ENCODE data around the gene CES2. TPM values are rescaled to one million over a fixed set of nuclear protein-coding genes. Genes with fewer than 3 reads are reported as not detected.

Gene CES2
- total and polyA plus RNA-seq, 5 experiments from 2014 or later = 21.1 to 62.7 (median 31.2) TPM

DNA sequence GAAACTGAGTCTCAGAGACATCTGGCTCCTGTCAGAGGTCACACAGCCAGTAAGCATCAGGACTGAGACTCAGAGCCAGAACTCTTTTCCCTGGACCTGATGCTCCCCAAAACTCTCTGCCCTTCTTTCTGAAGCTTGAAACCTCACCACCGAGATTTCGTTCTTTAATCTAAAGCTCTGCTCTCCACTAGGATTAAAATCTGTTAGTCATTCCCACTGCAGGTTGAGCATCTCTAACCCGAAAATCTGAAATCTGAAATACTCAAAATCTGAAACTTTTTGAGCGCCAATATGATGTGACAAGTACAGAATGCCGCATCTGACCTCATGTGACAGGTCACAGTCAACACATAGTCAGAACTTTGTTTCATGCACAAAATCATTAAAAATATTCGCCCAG, 18.8 kb upstream of the CES2 start:
- H3K4me1 Mint-ChIP-seq = no peaks in the 10 kb centered on the region
- H3K4me3 Mint-ChIP-seq = no peak overlapping the region
- no peaks in the 10 kb centered on the region for H3K36me3 Mint-ChIP-seq
- H3K9me3 Mint-ChIP-seq = no peaks in the 10 kb centered on the region
- DNase-seq = no peak
- no peak for ATAC-seq
- POLR2A ChIA-PET = no interaction called here
- H3K27ac Mint-ChIP-seq = no peak overlapping the region
- H3K27me3 Mint-ChIP-seq = peaks cover 4 to 17% (median 7%) of the 10 kb centered on the region in 5 donors

DNA sequence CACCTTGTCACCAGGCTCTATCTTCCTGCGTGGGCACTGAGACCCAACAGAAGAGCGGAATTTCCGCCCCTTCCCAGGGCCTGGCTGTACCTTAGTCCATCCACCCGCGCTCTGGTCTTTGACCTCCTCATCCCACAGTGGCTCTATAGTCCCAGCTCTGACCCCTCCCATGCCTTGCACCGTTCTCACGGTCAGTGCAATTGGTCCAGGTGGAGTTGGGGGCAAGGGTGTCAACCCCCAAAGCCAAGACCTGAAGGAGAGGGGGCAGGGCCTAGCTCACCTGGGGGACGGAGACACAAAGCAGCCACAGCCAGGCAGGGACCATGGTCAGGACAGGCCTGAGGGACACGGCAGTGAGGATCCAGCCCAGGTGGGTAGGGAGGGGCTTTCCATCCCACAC, 17.6 kb upstream of the CES2 start:
- Mint-ChIP-seq H3K27ac (no peak overlapping the region), H3K9me3 (no peaks in the 10 kb centered on the region), H3K27me3 (peaks cover 4 to 17% (median 7%) of the 10 kb centered on the region in 5 donors), H3K4me3 (no peak overlapping the region), H3K36me3 (no peaks in the 10 kb centered on the region), H3K4me1 (no peaks in the 10 kb centered on the region)
- POLR2A ChIA-PET = no interaction called here
- ATAC-seq = no peak
- no peak for DNase-seq

DNA sequence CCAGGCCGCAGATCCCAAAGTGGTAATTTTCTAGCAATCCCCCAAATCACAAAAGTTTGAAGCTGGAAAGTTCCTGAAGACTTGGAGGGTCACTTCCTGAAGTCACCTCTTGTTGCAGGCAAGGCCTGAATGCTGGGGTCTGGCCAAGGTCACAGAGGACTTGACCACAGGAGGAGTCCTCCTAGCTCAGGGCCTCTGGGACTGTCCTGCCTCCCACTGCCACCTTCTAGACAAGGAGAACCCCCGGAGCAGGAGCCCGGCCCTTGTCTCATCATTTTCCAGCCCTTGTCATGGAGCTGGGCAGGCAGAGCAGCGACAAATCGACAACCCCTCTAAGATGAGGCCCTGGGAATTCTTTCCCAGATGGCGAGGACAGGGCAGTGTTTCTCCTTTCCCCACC, 17.0 kb upstream of the CES2 start:
- Mint-ChIP-seq H3K27ac (peak overlapping the region in 1 of 10 donors; percentile 59), H3K4me1 (no peaks in the 10 kb centered on the region), H3K36me3 (no peaks in the 10 kb centered on the region), H3K27me3 (peaks cover 6 to 23% (median 11%) of the 10 kb centered on the region in 5 donors), H3K4me3 (peak overlapping the region in 1 of 10 donors; percentile 14), H3K9me3 (no peaks in the 10 kb centered on the region)
- POLR2A ChIA-PET = no interaction called here
- no peak for DNase-seq
- no peak for ATAC-seq

DNA sequence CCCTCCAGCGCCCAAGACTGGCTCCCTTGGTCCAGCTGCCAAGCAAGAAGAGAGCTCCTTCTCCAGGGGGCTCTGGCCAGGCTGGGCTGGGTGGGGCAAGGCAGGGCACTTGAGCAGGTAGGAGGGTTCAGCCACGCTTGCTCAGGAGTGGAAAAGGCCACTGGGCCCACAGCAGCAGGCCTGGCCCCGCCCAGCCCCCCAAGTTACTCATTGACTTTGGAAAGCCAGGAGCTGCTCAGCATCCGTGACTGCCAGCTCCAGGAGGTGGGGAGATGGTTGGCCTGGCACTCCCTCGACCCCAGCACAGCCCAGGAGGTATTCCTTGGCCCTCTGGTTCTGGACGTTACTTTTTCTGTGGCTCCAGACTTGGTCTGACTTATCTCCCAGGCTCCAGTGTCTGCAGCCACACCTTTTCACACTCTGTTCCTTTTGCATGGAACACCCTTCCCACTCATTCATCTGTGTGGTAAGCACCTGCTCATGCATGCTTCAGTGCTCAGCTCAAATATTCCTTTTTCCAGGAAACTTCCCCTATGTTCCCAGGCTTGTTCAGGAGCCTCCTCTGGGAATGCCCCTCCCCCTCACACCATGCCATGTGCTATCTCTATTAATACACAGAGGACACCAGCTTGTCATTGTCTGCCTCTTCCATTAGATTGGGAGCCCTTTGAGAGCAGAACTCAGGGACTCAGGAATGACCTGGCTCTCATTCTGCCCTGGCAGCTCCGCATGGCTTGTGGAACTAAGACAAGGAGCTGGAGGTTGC, 16.3 kb upstream of the CES2 start, which contains the start of gene CDH16:
TSS of gene CDH16 (minus strand) at position 83 of the 766 bp plus-strand sequence. CDS start 820 bp downstream, outside the sequence.
- H3K4me1 Mint-ChIP-seq = peaks cover 0 to 6% (median 0%) of the 10 kb centered on the region in 4 donors
- POLR2A ChIA-PET = interaction anchor here (0.9 kb wide), 1 partner anchor 11 kb away, joined by 4 read pairs; no protein-coding TSS in a partner anchor
- H3K27ac Mint-ChIP-seq = peak within 1 kb of the TSS in 2 of 10 donors; percentile 46 to 59
- H3K27me3 Mint-ChIP-seq = peaks cover 11 to 29% (median 17%) of the 10 kb centered on the region in 5 donors
- DNase-seq = no peak
- peak within 1 kb of the TSS in 1 of 10 donors; percentile 14 for H3K4me3 Mint-ChIP-seq
- no peaks in the 10 kb centered on the region for H3K9me3 Mint-ChIP-seq
- peaks cover 0 to 3% (median 0%) of the 10 kb centered on the region in 3 donors for H3K36me3 Mint-ChIP-seq
- no peak for ATAC-seq

DNA sequence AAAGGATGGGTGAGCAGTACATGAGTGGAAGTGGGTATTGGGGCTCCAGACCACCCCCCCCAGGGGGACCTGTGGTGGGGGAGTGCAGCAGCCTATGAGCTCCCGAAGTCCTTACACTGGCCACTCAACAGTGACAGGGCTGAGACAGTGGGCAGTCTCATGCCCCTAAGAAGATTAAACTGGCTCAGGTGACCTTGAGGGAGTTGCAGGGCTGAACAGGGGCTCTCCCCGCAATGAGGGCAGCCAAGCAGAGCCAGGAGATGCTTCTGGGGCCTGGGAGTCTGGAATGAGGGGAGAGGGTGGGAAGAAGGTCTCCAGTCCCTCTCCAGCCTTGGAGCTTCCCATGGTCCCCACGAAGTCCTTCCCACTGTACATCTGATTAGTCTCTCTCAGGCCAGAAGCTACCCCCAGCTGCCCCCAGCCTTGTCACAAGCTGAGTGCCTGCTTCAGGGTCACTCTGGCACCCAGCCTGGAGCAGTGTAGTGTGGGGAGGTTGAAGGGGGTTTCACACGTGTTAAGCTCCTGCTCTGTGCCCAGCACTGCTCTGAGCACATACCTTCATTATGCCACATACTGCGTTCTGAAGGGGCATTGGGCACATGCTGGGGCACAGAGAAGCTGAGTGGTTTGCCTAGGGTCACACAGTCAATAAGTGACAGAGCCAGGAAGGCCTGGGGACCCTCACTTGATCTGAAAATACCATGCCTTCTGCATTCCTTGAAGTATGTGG, 15.6 kb upstream of the CES2 start:
- Mint-ChIP-seq H3K27me3 (peaks cover 13 to 36% (median 18%) of the 10 kb centered on the region in 5 donors), H3K4me3 (no peak overlapping the region), H3K27ac (no peak overlapping the region), H3K9me3 (no peaks in the 10 kb centered on the region), H3K4me1 (peaks cover 0 to 7% (median under 1%) of the 10 kb centered on the region in 4 donors), H3K36me3 (peaks cover 0 to 3% (median 0%) of the 10 kb centered on the region in 3 donors)
- no peak for ATAC-seq
- POLR2A ChIA-PET = interaction anchor here (0.9 kb wide), 1 partner anchor 11 kb away, joined by 4 read pairs; no protein-coding TSS in a partner anchor
- no peak for DNase-seq

DNA sequence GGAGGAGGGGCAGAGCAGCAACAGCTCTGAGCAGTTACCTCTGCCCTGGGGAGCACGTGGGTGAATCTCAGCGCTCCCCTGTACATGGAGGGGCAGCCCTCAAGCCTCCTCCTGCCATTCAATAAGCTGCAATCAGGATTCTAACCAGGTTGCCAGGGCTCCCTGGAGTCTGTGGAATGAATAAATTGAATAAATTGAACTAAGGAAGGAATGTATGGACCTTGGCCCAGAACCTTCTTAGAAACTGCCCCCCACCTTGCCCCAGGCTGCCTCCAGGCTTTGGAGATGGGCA, 15.1 kb upstream of the CES2 start:
- POLR2A ChIA-PET = no interaction called here
- Mint-ChIP-seq H3K36me3 (peaks cover 0 to 3% (median 0%) of the 10 kb centered on the region in 3 donors), H3K27me3 (peaks cover 13 to 36% (median 19%) of the 10 kb centered on the region in 5 donors), H3K4me3 (no peak overlapping the region), H3K27ac (no peak overlapping the region), H3K9me3 (no peaks in the 10 kb centered on the region), H3K4me1 (peaks cover under 1 to 7% (median 1%) of the 10 kb centered on the region in 4 donors)
- DNase-seq = no peak
- no peak for ATAC-seq

DNA sequence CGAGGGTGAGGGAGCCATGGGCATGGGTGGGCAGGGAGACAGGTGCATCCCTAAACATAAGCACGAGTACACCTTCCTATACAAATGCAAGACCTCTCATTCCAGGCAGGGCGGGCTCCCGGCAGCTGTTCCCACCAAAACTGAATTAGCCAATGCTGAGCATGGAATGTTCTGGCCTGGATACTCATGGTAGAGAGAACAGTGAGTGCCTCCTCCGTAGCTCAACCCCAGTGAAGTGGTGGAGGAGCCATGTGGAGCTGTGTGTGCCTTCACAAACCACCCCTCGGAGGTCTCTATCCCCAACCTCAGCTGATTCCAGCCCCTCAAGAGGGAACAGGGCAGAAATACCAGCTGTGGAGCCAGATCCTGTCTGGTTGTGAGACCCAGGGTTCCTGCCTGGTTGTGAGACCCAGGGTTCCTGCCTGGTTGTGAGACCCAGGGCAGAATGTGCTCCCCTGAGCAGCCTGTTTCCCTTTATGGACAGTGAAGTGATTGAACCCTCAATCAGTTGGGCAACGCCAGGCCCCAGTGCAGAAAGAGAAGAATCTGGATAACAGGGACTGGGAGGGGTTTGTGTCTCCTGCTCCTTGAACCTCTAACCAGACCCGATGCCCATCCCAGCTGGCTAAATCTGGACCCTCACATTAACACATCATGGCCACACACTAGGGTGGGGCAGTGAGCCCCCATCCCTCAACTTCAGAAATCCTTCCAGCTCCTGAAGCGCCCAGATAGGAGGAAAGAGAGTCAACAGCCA, 14.2 kb upstream of the CES2 start:
- H3K36me3 Mint-ChIP-seq = peaks cover 0 to 3% (median 0%) of the 10 kb centered on the region in 3 donors
- no peak overlapping the region for H3K27ac Mint-ChIP-seq

DNA sequence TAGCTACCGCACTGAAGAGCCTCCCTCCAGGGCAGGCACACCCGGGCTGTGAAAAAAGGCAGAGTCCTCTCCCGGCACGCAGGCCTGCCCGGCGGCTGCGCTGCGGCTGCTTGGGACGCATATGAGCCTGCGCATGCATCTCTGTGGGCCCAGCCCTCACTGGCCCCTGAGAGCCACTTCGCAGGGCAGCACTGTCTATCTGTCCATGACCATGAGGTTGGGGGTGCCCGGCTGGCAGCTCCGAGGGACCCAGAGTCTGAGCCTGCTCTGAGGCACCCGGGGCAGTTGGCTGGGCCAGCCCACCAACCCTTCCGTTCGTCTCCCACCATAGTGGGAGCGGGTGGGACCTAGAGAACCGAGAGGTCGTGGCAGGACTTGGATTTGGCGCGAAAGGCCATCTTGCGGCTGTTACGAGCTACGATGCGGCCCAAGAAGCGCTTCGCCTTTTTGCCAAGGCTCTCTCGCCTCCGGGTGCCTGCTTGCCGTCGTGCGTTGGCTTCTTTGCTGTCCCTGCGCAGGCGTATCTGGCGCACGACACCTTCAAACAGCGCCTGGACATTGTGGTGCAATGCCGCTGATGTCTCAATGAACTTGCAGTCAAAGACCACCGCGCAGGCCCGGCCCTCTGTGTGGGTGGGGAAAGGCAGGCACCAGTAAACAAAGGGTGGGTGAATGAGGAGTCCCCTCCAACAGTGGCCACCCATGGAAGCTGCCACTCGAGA, 13.4 kb upstream of the CES2 start:
- POLR2A ChIA-PET = interaction anchor here (0.6 kb wide), 1 partner anchor 175 kb away, joined by 6 read pairs; no protein-coding TSS in a partner anchor
- DNase-seq (no peak), ATAC-seq (no peak)
- Mint-ChIP-seq H3K4me3 (no peak overlapping the region), H3K4me1 (peaks cover 2 to 15% (median 5%) of the 10 kb centered on the region in 4 donors), H3K36me3 (peaks cover 0 to 3% (median 0%) of the 10 kb centered on the region in 3 donors), H3K27me3 (peaks cover 13 to 47% (median 22%) of the 10 kb centered on the region in 5 donors), H3K9me3 (no peaks in the 10 kb centered on the region), H3K27ac (no peak overlapping the region)

More for the DNA sequence above, 14.2 kb upstream of the CES2 start:
- Mint-ChIP-seq H3K4me3 (no peak overlapping the region), H3K4me1 (peaks cover 2 to 15% (median 5%) of the 10 kb centered on the region in 4 donors), H3K27me3 (peaks cover 13 to 45% (median 22%) of the 10 kb centered on the region in 5 donors), H3K9me3 (no peaks in the 10 kb centered on the region)
- ATAC-seq (no peak), DNase-seq (no peak)
- POLR2A ChIA-PET = interaction anchor here (0.6 kb wide), 1 partner anchor 176 kb away, joined by 6 read pairs; no protein-coding TSS in a partner anchor

DNA sequence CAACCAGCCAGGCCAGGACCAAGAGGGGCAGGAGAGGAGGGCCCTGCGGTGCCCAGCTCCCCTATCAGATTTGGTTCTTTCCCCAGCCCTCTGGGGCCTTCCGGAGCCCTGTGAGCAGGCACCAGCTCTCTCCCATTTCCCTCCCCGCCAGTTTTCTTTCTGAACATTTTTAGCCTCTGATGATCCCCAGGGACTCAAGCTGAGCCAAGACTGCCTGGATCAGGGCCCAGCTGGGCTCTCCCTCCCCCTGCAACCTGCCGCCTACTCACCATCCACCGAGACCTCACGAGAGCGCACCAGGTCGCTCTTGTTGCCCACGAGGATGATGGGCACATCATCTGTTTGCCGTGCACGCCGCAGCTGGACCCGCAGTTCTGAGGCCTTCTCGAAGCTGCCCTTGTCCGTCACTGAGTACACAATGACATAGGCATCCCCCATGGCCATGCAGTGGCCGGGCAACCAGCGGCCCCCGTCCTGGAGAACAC, 12.0 kb upstream of the CES2 start:
- no peak overlapping the region for H3K4me3 Mint-ChIP-seq
- POLR2A ChIA-PET = no interaction called here
- H3K4me1 Mint-ChIP-seq = peaks cover 2 to 15% (median 5%) of the 10 kb centered on the region in 4 donors
- no peaks in the 10 kb centered on the region for H3K9me3 Mint-ChIP-seq
- peaks cover 0 to 3% (median 0%) of the 10 kb centered on the region in 3 donors for H3K36me3 Mint-ChIP-seq
- ATAC-seq (no peak), DNase-seq (no peak)
- H3K27ac Mint-ChIP-seq = no peak overlapping the region
- peaks cover 11 to 47% (median 22%) of the 10 kb centered on the region in 5 donors for H3K27me3 Mint-ChIP-seq

DNA sequence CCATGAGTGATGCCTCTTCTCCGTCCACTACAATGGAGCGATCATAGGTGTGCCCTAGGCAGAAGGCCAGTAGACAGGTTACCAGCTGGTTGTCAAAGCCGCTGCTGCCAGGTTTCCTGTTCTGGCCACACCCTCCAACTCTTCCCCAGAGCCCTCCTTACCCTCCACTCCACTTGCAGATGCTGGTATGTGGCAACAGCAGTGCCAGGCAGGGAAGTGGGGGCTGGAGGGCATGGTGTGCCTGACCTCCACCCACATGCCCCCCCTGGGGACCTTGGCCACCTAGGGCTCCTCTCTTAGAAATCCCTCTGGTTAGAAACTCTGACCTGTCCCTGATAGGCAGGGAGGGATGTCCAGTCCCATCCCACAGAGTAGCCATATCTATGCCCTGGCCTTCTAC, 11.4 kb upstream of the CES2 start:
- POLR2A ChIA-PET = interaction anchor here (0.7 kb wide), 1 partner anchor 10 kb away, joined by 3 read pairs; no protein-coding TSS in a partner anchor
- H3K9me3 Mint-ChIP-seq = no peaks in the 10 kb centered on the region
- H3K27me3 Mint-ChIP-seq = peaks cover 11 to 47% (median 22%) of the 10 kb centered on the region in 5 donors
- no peak for DNase-seq
- H3K4me3 Mint-ChIP-seq = peak overlapping the region in 1 of 10 donors; percentile 38
- no peak for ATAC-seq
- peaks cover 0 to 3% (median 0%) of the 10 kb centered on the region in 3 donors for H3K36me3 Mint-ChIP-seq
- no peak overlapping the region for H3K27ac Mint-ChIP-seq
- H3K4me1 Mint-ChIP-seq = peaks cover 2 to 15% (median 6%) of the 10 kb centered on the region in 4 donors

DNA sequence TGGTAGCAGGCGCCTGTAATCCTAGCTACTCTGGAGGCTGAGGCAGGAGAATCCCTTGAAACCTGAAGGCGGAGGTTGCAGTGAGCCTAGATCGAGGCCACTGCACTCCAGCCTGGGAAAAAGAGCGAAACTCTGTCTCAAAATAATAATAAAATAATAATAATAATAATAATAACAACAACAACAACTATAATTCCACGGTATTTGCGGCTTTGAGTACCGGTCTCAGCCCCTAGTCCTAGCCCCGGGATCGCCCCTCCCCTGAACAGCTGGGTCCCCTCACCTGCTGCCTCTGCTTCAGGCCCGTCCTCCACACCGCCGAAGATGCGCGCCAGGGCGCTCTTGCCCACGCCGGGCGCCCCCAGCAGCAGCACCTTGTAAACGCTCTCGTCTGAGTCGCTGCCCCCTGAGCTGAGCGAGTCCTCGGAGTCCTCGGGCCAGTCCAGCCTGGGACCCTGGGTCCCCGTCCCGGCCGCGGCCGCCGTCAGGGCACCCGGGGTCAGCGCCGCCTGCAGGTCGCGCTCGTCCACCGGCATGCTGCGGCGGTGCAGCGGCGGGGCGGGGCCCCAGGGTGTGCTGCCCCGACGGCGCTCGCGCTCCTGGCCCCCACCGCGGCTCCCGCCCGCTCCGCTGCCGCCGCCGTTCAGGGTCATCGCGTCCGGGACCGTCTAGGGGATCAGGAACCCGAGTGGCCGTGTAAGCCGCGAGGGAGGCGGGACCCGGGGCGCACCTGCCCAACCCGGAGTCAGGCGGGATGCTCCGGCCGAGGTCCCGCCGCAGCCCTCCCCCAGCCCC, 10.6 kb upstream of the CES2 start:
- peaks cover 11 to 43% (median 18%) of the 10 kb centered on the region in 5 donors for H3K27me3 Mint-ChIP-seq

More for the DNA sequence above, 10.6 kb upstream of the CES2 start:
- POLR2A ChIA-PET = interaction anchor here (0.7 kb wide), 1 partner anchor 9 kb away, joined by 3 read pairs; no protein-coding TSS in a partner anchor
- H3K4me1 Mint-ChIP-seq = peaks cover 2 to 15% (median 6%) of the 10 kb centered on the region in 4 donors
- ATAC-seq (peak; percentile 72 to 86), DNase-seq (peak in 7 of 10 donors; percentile 17 to 45 (median 30))
- peak overlapping the region in 1 of 10 donors; percentile 59 for H3K27ac Mint-ChIP-seq
- H3K4me3 Mint-ChIP-seq = peak overlapping the region in 8 of 10 donors; percentile 22 to 71 (median 59)
- H3K9me3 Mint-ChIP-seq = no peaks in the 10 kb centered on the region
- peaks cover 0 to 3% (median 0%) of the 10 kb centered on the region in 3 donors for H3K36me3 Mint-ChIP-seq
